GM18511 (cell line): Measurements from ENCODE around the gene ARHGEF6.

Experiments
- ATAC-seq: cut with Tn5 transposase; IDR thresholded peaks from one replicate; pipeline ENCODE4 v1.9.1; 2021; ENCODE audit warnings: mild to moderate bottlenecking, moderate library complexity; ENCODE audit not compliant: unreplicated experiment

The ARHGEF6 gene

GRCh38 chrX:136652822-136653723 is 127.7 kb downstream of the ARHGEF6 start:
- ATAC-seq = no peak

GRCh38 chrX:136650811-136651210 is 129.9 kb downstream of the ARHGEF6 start:
- no peak for ATAC-seq

GRCh38 chrX:136647677-136648360 is 132.9 kb downstream of the ARHGEF6 start, which contains the start of gene CD40LG:
Gene CD40LG, plus strand, starts transcription at chrX:136648158. Its CDS starts 91 bp downstream, at chrX:136648249.
- ATAC-seq = no peak

GRCh38 chrX:136646602-136647239 is 134.0 kb downstream of the ARHGEF6 start:
- ATAC-seq = peak; percentile 78

GRCh38 chrX:136643243-136643642 is 137.5 kb downstream of the ARHGEF6 start:
- ATAC-seq = no peak

GRCh38 chrX:136639506-136640176 is 141.1 kb downstream of the ARHGEF6 start:
- ATAC-seq = no peak

GRCh38 chrX:136636121-136636520 is 144.6 kb downstream of the ARHGEF6 start:
- no peak for ATAC-seq

- peak; percentile 91 for ATAC-seq
These were observed 145.5 kb downstream of the ARHGEF6 start for GRCh38 chrX:136635235-136635634.

GRCh38 chrX:136630881-136631280 is 149.9 kb downstream of the ARHGEF6 start:
- no peak for ATAC-seq

- no peak for ATAC-seq
These were observed 151.5 kb downstream of the ARHGEF6 start for GRCh38 chrX:136629084-136629750.

- no peak for ATAC-seq
These were observed 153.3 kb downstream of the ARHGEF6 start for GRCh38 chrX:136627409-136627808.

- ATAC-seq = no peak
These were observed 153.8 kb downstream of the ARHGEF6 start for GRCh38 chrX:136626891-136627290.

- ATAC-seq = peak; percentile 71
These were observed 154.5 kb downstream of the ARHGEF6 start for GRCh38 chrX:136626237-136626636.

GRCh38 chrX:136625246-136625645 is 155.5 kb downstream of the ARHGEF6 start:
- ATAC-seq = no peak

GRCh38 chrX:136623396-136623795 is 157.3 kb downstream of the ARHGEF6 start:
- no peak for ATAC-seq

- no peak for ATAC-seq
These were observed 158.2 kb downstream of the ARHGEF6 start for GRCh38 chrX:136622568-136622967.

- no peak for ATAC-seq
These were observed 160.0 kb downstream of the ARHGEF6 start for GRCh38 chrX:136620780-136621179.

GRCh38 chrX:136619899-136620505 is 160.7 kb downstream of the ARHGEF6 start:
- no peak for ATAC-seq

- ATAC-seq = peak; percentile 99
These were observed 163.6 kb downstream of the ARHGEF6 start for GRCh38 chrX:136616987-136617685.
